ENCODE data around the gene TMIE.

TMIE gene

GRCh38 chr3:46756642-46757041 is 55.5 kb downstream of the TMIE start:
- Mint-ChIP-seq H3K36me3 (no peaks in the 10 kb centered on the region), H3K27ac (no peak overlapping the region), H3K4me3 (no peak overlapping the region), H3K27me3 (peaks cover 4 to 8% of the 10 kb centered on the region in 2 donors), H3K4me1 (peaks cover 0 to 3% of the 10 kb centered on the region in 2 donors), H3K9me3 (no peaks in the 10 kb centered on the region)
- ATAC-seq (replicated peaks), result no peak
- DNase-seq, result no peak

GRCh38 chr3:46759239-46760167 is 58.3 kb downstream of the TMIE start:
- H3K4me3 Mint-ChIP-seq, result no peak overlapping the region
- peaks cover 13 to 19% of the 10 kb centered on the region in 2 donors for H3K9me3 Mint-ChIP-seq
- no peak overlapping the region for H3K27ac Mint-ChIP-seq
- peaks cover 4 to 8% of the 10 kb centered on the region in 2 donors for H3K27me3 Mint-ChIP-seq
- ATAC-seq (replicated peaks), result no peak
- no peak for DNase-seq
- peaks cover 1 to 15% of the 10 kb centered on the region in 2 donors for H3K36me3 Mint-ChIP-seq
- no peaks in the 10 kb centered on the region for H3K4me1 Mint-ChIP-seq

Measured in stimulated activated naive B cell treated with anti-CD40 and anti-IgM and Interleukin-4, amounts not matched to agents 10 μg/mL and 1 μg/mL and 100 μg/mL, for 72 hours (primary cell).